H9 (cell line): Measurements from ENCODE around the gene ZNF839. TPM values are rescaled to one million over a fixed set of nuclear protein-coding genes. Genes with fewer than 3 reads are reported as not detected.

Source experiments
- DNase-seq: peaks from one replicate; pipeline ENCODE4 v3.0.0-alpha.2; 2017
- H2AFZ ChIP-seq: one replicate; pipeline ENCODE4 v1.6.1; 2013; ENCODE audit warnings: mild to moderate bottlenecking, low read length, control low read depth, moderate library complexity
- H2AK5ac ChIP-seq: 2 replicates; pipeline ENCODE4 v1.6.1; 2013; ENCODE audit warnings: low read length, control low read depth, mixed read lengths; ENCODE audit not compliant: insufficient read length
- H2BK120ac ChIP-seq: one replicate; pipeline ENCODE4 v1.6.1; 2013; ENCODE audit warnings: low read depth, mild to moderate bottlenecking, low read length, control low read depth, inconsistent platforms; ENCODE audit not compliant: poor library complexity, severe bottlenecking
- H2BK12ac ChIP-seq: 2 replicates; pipeline ENCODE4 v1.6.1; 2013; ENCODE audit warnings: low read length, control low read depth, mixed read lengths, low read depth; ENCODE audit not compliant: insufficient read length
- H2BK15ac ChIP-seq: 2 replicates; pipeline ENCODE4 v1.6.1; 2013; ENCODE audit warnings: low read depth, low read length, control low read depth
- H2BK20ac ChIP-seq: one replicate; pipeline ENCODE4 v1.6.1; 2013; ENCODE audit warnings: low read depth, mild to moderate bottlenecking, low read length, control low read depth, inconsistent platforms; ENCODE audit not compliant: poor library complexity, severe bottlenecking
- H2BK5ac ChIP-seq: 2 replicates; pipeline ENCODE4 v1.6.1; 2013; ENCODE audit warnings: low read length, control low read depth, mixed read lengths; ENCODE audit not compliant: insufficient read length
- H3K14ac ChIP-seq: 2 replicates; pipeline ENCODE4 v1.6.1; 2013; ENCODE audit warnings: low read length, control low read depth; ENCODE audit not compliant: insufficient read depth
- H3K18ac ChIP-seq: 2 replicates; pipeline ENCODE4 v1.6.1; 2013; ENCODE audit warnings: low read depth, mild to moderate bottlenecking, mixed read lengths, low read length, control low read depth; ENCODE audit not compliant: insufficient read length
- H3K23ac ChIP-seq: 2 replicates; pipeline ENCODE4 v1.6.1; 2013; ENCODE audit warnings: low read length, control low read depth, mixed read lengths, low read depth; ENCODE audit not compliant: insufficient read length
- H3K23me2 ChIP-seq: 2 replicates; pipeline ENCODE4 v1.6.1; 2013; ENCODE audit warnings: low read depth, mild to moderate bottlenecking, mixed read lengths, low read length, control low read depth; ENCODE audit not compliant: insufficient read length, poor library complexity, severe bottlenecking
- H3K27ac ChIP-seq: 2 replicates; pipeline ENCODE4 v1.5.1; 2013; ENCODE audit warnings: low read length, control low read depth, mixed read lengths, low read depth; ENCODE audit not compliant: insufficient read length
- H3K27me3 ChIP-seq: 2 replicates; pipeline ENCODE4 v1.6.1; 2013; ENCODE audit warnings: low read length, control low read depth, inconsistent platforms; ENCODE audit not compliant: insufficient read depth
- H3K4ac ChIP-seq: 2 replicates; pipeline ENCODE4 v1.6.1; 2013; ENCODE audit warnings: low read depth, mild to moderate bottlenecking, control low read depth, inconsistent platforms, low read length, moderate library complexity
- H3K4me1 ChIP-seq: 2 replicates; pipeline ENCODE4 v1.6.1; 2013; ENCODE audit warnings: low read length, control low read depth, inconsistent platforms; ENCODE audit not compliant: insufficient read depth
- H3K4me2 ChIP-seq: 2 replicates; pipeline ENCODE4 v1.6.1; 2013; ENCODE audit warnings: low read length, control low read depth, mixed read lengths; ENCODE audit not compliant: insufficient read length, insufficient read depth
- H3K56ac ChIP-seq: 2 replicates; pipeline ENCODE4 v1.6.1; 2013; ENCODE audit warnings: low read depth, mild to moderate bottlenecking, mixed read lengths, low read length, control low read depth; ENCODE audit not compliant: insufficient read length
- H3K79me1 ChIP-seq: 2 replicates; pipeline ENCODE4 v1.6.1; 2013; ENCODE audit warnings: low read depth, mild to moderate bottlenecking, moderate library complexity, low read length, control low read depth, inconsistent platforms; ENCODE audit not compliant: insufficient read depth, poor library complexity, severe bottlenecking
- H3K79me2 ChIP-seq: 2 replicates; pipeline ENCODE4 v1.6.1; 2013; ENCODE audit warnings: low read length, control low read depth, inconsistent platforms; ENCODE audit not compliant: insufficient read depth
- H3K9ac ChIP-seq: 2 replicates; pipeline ENCODE4 v1.6.1; 2013; ENCODE audit warnings: low read length, control low read depth, mixed read lengths; ENCODE audit not compliant: insufficient read length; ENCODE audit errors: extremely low read depth
- H3K9me3 ChIP-seq: one replicate; pipeline ENCODE4 v1.6.1; 2013; ENCODE audit warnings: low read depth, low read length, inconsistent platforms; ENCODE audit not compliant: control insufficient read depth
- H3T11ph ChIP-seq: one replicate; pipeline ENCODE4 v1.6.1; 2013; ENCODE audit warnings: mild to moderate bottlenecking, low read length, control low read depth, inconsistent platforms
- H4K20me1 ChIP-seq: one replicate; pipeline ENCODE4 v1.6.1; 2013; ENCODE audit not compliant: control insufficient read depth, insufficient read length, insufficient read depth
- H4K5ac ChIP-seq: 2 replicates; pipeline ENCODE4 v1.6.1; 2013; ENCODE audit warnings: low read depth, mild to moderate bottlenecking, mixed read lengths, low read length, control low read depth; ENCODE audit not compliant: insufficient read length
- H4K8ac ChIP-seq: replicated peaks from 2 replicates; pipeline ENCODE4 v1.6.1; 2013; ENCODE audit warnings: low read length, control low read depth, mixed read lengths, low read depth; ENCODE audit not compliant: insufficient read length
- H4K91ac ChIP-seq: 2 replicates; pipeline ENCODE4 v1.6.1; 2013; ENCODE audit warnings: low read depth, mild to moderate bottlenecking, moderate library complexity, mixed read lengths, low read length, control low read depth; ENCODE audit not compliant: insufficient read length
- H3K27ac Mint-ChIP-seq, 3 experiments: 2 replicates in 2 of 3; 3 replicates in 1 of 3; pipeline ENCODE4 v1.8.0; 2020 to 2021; ENCODE audit warnings: mixed read lengths in 3 of 3, mild to moderate bottlenecking in 1 of 3, moderate library complexity in 1 of 3
- H3K27me3 Mint-ChIP-seq: 2 replicates; pipeline ENCODE4 v1.8.0; 2021; ENCODE audit warnings: low read depth, mild to moderate bottlenecking, moderate library complexity, mixed read lengths
- H3K36me3 Mint-ChIP-seq, 3 experiments: 2 replicates in 2 of 3; 3 replicates in 1 of 3; pipeline ENCODE4 v1.8.0; 2020 to 2021; ENCODE audit warnings: low read depth in 3 of 3, mixed read lengths in 3 of 3; ENCODE audit not compliant: insufficient read depth in 1 of 3
- H3K4me1 Mint-ChIP-seq, 2 experiments: 2 replicates each; pipeline ENCODE4 v1.8.0; 2020; ENCODE audit warnings: mixed read lengths in 2 of 2
- H3K4me3 Mint-ChIP-seq, 2 experiments: 2 replicates in 1 of 2; 3 replicates in 1 of 2; pipeline ENCODE4 v1.8.0; 2020 to 2021; ENCODE audit warnings: mild to moderate bottlenecking in 2 of 2, mixed read lengths in 2 of 2, moderate library complexity in 1 of 2
- H3K9me3 Mint-ChIP-seq, 2 experiments: 2 replicates in 1 of 2; 3 replicates in 1 of 2; pipeline ENCODE4 v1.8.0; 2020; ENCODE audit warnings: mild to moderate bottlenecking in 2 of 2, mixed read lengths in 2 of 2, moderate library complexity in 1 of 2
- WGBS: extraction: QIAGEN DNeasy Blood & Tissue Kit; methylation state at CpG from one replicate; pipeline ENCODE4 v1.1.7; 2013; ENCODE audit warnings: missing lambda C conversion rate, low lambda C conversion rate, mixed read lengths; ENCODE audit not compliant: insufficient read length; ENCODE audit errors: extremely low coverage; 5-methylcytosine and 5-hydroxymethylcytosine counted together
- total RNA-seq: library from RNA; stranded (reverse); gene quantifications from 2 replicates; pipeline ENCODE4 v1.2.1, GENCODE V29; 2021
- TF ChIP-seq, protein P1 (sequence below): fragments of 200-600 bp; sonication (generic); conservative IDR thresholded peaks from 3 replicates; pipeline ENCODE4 v1.8.0; 2021; ENCODE audit warnings: antibody characterized with exemption, mild to moderate bottlenecking

Gene ZNF839
- total RNA-seq, 1 experiment from 2014 or later: 9.4 TPM

- no peak overlapping the region for H2BK15ac ChIP-seq
- H3K56ac ChIP-seq: no peak overlapping the region
- H2BK5ac ChIP-seq: no peak overlapping the region
- no peak overlapping the region for H2BK12ac ChIP-seq
- Mint-ChIP-seq H3K36me3 (peaks cover 19 to 69% (median 33%) of the 10 kb centered on the region in 3 experiments; a peak in 6 of 7 replicates), H3K27ac (peak overlapping the region in 1 of 3 experiments; percentile 67; a peak in 2 of 7 replicates), H3K4me1 (no peaks in the 10 kb centered on the region), H3K27me3 (no peaks in the 10 kb centered on the region), H3K4me3 (no peak overlapping the region), H3K9me3 (no peaks in the 10 kb centered on the region)
- H3K4me1 ChIP-seq: no peaks in the 10 kb centered on the region
- H3K9me3 ChIP-seq: no peaks in the 10 kb centered on the region
- H3K79me1 ChIP-seq: no peaks in the 10 kb centered on the region
- no peak overlapping the region for H4K5ac ChIP-seq
- no peak overlapping the region for H3K14ac ChIP-seq
- no peak overlapping the region for H4K8ac ChIP-seq
- no peak overlapping the region for H2BK20ac ChIP-seq
- no peak overlapping the region for H3K4ac ChIP-seq
- H3T11ph ChIP-seq: no peak overlapping the region
- no peaks in the 10 kb centered on the region for H3K27me3 ChIP-seq
- H3K23me2 ChIP-seq: no peaks in the 10 kb centered on the region
- H4K91ac ChIP-seq: no peak overlapping the region
- no peak overlapping the region for H3K27ac ChIP-seq
- TF ChIP-seq, protein P1, sequence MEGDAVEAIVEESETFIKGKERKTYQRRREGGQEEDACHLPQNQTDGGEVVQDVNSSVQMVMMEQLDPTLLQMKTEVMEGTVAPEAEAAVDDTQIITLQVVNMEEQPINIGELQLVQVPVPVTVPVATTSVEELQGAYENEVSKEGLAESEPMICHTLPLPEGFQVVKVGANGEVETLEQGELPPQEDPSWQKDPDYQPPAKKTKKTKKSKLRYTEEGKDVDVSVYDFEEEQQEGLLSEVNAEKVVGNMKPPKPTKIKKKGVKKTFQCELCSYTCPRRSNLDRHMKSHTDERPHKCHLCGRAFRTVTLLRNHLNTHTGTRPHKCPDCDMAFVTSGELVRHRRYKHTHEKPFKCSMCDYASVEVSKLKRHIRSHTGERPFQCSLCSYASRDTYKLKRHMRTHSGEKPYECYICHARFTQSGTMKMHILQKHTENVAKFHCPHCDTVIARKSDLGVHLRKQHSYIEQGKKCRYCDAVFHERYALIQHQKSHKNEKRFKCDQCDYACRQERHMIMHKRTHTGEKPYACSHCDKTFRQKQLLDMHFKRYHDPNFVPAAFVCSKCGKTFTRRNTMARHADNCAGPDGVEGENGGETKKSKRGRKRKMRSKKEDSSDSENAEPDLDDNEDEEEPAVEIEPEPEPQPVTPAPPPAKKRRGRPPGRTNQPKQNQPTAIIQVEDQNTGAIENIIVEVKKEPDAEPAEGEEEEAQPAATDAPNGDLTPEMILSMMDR: no peak
- no CpG with 5 or more reads among the region's 8 CpGs for WGBS
- H4K20me1 ChIP-seq: no peaks in the 10 kb centered on the region
- H3K79me2 ChIP-seq: no peaks in the 10 kb centered on the region
- H3K4me2 ChIP-seq: no peak overlapping the region
- H3K23ac ChIP-seq: no peak overlapping the region
- H2AK5ac ChIP-seq: no peak overlapping the region
- H3K18ac ChIP-seq: no peak overlapping the region
- no peak for DNase-seq
- no peak overlapping the region for H3K9ac ChIP-seq
- H2AFZ ChIP-seq: no peak overlapping the region
- H2BK120ac ChIP-seq: no peak overlapping the region
Observed at GRCh38 chr14:102353126-102353619, 33.6 kb downstream of the ZNF839 start.
